IMR-90 (cell line): Measurements from ENCODE around the gene ADAP1. TPM values are rescaled to one million over a fixed set of nuclear protein-coding genes. Genes with fewer than 3 reads are reported as not detected.

ENCODE experiments used
- ATAC-seq: fragments of 200-7000 bp; cut with Tn5 transposase; 2 replicates; pipeline ENCODE4 v1.9.1; 2020; ENCODE audit warnings: low read depth, mild to moderate bottlenecking, moderate library complexity
- BruUV-seq: library from RNA; stranded (reverse); fragments of 400-500 nt; replicated peaks from 2 replicates; lab custom pipeline; 2021; lab: Mats Ljungman, UMichigan
- CTCF ChIA-PET: fragments of 300-600 bp; formaldehyde crosslinking; extraction: SDS; loops from one replicate; lab custom pipeline; 2021; ENCODE audit warnings: antibody characterized with exemption; lab: Yijun Ruan, JAX
- POLR2A ChIA-PET: fragments of 300-600 bp; sonication (Branson Sonifier 250); formaldehyde crosslinking; loops from one replicate; lab custom pipeline; 2022; ENCODE audit warnings: antibody characterized with exemption; ENCODE audit not compliant: unreplicated experiment; lab: Charles Lee
- DNase-seq: peaks from one replicate; pipeline ENCODE4 v3.0.0; 2013
- H2AFZ ChIP-seq: replicated peaks from 2 replicates; pipeline ENCODE3; 2013; ENCODE audit warnings: low read length, mild to moderate bottlenecking; ENCODE audit not compliant: poor library complexity
- H2AK5ac ChIP-seq: 2 replicates; pipeline ENCODE4 v1.6.1; 2013; ENCODE audit warnings: low read depth, low read length, inconsistent platforms
- H2AK9ac ChIP-seq: replicated peaks from 2 replicates; pipeline ENCODE3; 2013; ENCODE audit warnings: mild to moderate bottlenecking, low read depth, low read length, moderate library complexity; ENCODE audit not compliant: poor library complexity
- H2BK120ac ChIP-seq: 2 replicates; pipeline ENCODE4 v1.6.1; 2013; ENCODE audit warnings: low read depth, low read length, inconsistent platforms
- H2BK15ac ChIP-seq: 3 replicates; pipeline ENCODE4 v1.6.1; 2013; ENCODE audit warnings: low read depth, low read length, inconsistent platforms
- H2BK20ac ChIP-seq: 2 replicates; pipeline ENCODE4 v1.6.1; 2013; ENCODE audit warnings: low read depth, mild to moderate bottlenecking, inconsistent platforms, low read length, moderate library complexity
- H2BK5ac ChIP-seq: 2 replicates; pipeline ENCODE4 v1.6.1; 2013; ENCODE audit warnings: mild to moderate bottlenecking, low read depth, low read length, inconsistent platforms; ENCODE audit not compliant: poor library complexity, severe bottlenecking
- H3K14ac ChIP-seq: replicated peaks from 2 replicates; pipeline ENCODE4 v1.6.1; 2013; ENCODE audit warnings: low read depth, low read length, inconsistent platforms
- H3K18ac ChIP-seq: 2 replicates; pipeline ENCODE4 v1.6.1; 2013; ENCODE audit warnings: low read depth, low read length, control low read depth
- H3K23ac ChIP-seq: 2 replicates; pipeline ENCODE4 v1.6.1; 2013; ENCODE audit warnings: low read depth, low read length, inconsistent platforms
- H3K27ac ChIP-seq: 2 replicates; pipeline ENCODE4 v1.5.1; 2013; ENCODE audit warnings: mild to moderate bottlenecking, control low read depth, low read length; ENCODE audit not compliant: insufficient read depth
- H3K27me3 ChIP-seq: 2 replicates; pipeline ENCODE4 v1.6.1; 2013; ENCODE audit warnings: low read length; ENCODE audit not compliant: control insufficient read depth, insufficient read depth
- H3K36me3 ChIP-seq: 2 replicates; pipeline ENCODE4 v1.6.1; 2013; ENCODE audit warnings: low read length, mixed read lengths; ENCODE audit not compliant: control insufficient read depth, insufficient read depth
- H3K4ac ChIP-seq: 2 replicates; pipeline ENCODE4 v1.6.1; 2013; ENCODE audit warnings: low read depth, low read length, inconsistent platforms
- H3K4me1 ChIP-seq: 2 replicates; pipeline ENCODE4 v1.6.1; 2013; ENCODE audit warnings: low read length, mixed read lengths; ENCODE audit not compliant: control insufficient read depth, insufficient read depth
- H3K4me2 ChIP-seq: 2 replicates; pipeline ENCODE4 v1.6.1; 2013; ENCODE audit warnings: low read depth, mild to moderate bottlenecking, control low read depth, low read length, moderate library complexity
- H3K4me3 ChIP-seq: 2 replicates; pipeline ENCODE4 v1.5.1; 2013; ENCODE audit warnings: low read depth, mild to moderate bottlenecking, control low read depth, low read length, moderate library complexity; ENCODE audit not compliant: insufficient read depth
- H3K56ac ChIP-seq: 2 replicates; pipeline ENCODE4 v1.6.1; 2013; ENCODE audit warnings: low read length, inconsistent platforms; ENCODE audit not compliant: insufficient read depth; ENCODE audit errors: extremely low read depth
- H3K79me1 ChIP-seq, 2 experiments: 2 replicates each; pipeline ENCODE4 v1.6.1; 2013; ENCODE audit warnings: low read length in 2 of 2, inconsistent platforms in 1 of 2, low read depth in 1 of 2
- H3K9ac ChIP-seq: 2 replicates; pipeline ENCODE4 v1.6.1; 2013; ENCODE audit warnings: low read depth, low read length, control low read depth
- H3K9me1 ChIP-seq: 2 replicates; pipeline ENCODE4 v1.6.1; 2013; ENCODE audit warnings: low read length, inconsistent platforms; ENCODE audit not compliant: insufficient read depth
- H3K9me3 ChIP-seq: 2 replicates; pipeline ENCODE4 v1.6.1; 2013; ENCODE audit warnings: low read length; ENCODE audit not compliant: control insufficient read depth, insufficient read depth
- H4K20me1 ChIP-seq: 2 replicates; pipeline ENCODE4 v1.6.1; 2013; ENCODE audit warnings: low read length, inconsistent platforms; ENCODE audit not compliant: insufficient read depth
- H4K5ac ChIP-seq: 2 replicates; pipeline ENCODE4 v1.6.1; 2013; ENCODE audit warnings: mild to moderate bottlenecking, low read depth, low read length, control low read depth
- H4K8ac ChIP-seq, 2 experiments: 2 replicates each; pipeline ENCODE4 v1.6.1; 2013; ENCODE audit warnings: low read depth in 2 of 2, low read length in 2 of 2, control low read depth in 1 of 2, inconsistent platforms in 1 of 2
- H4K91ac ChIP-seq: 2 replicates; pipeline ENCODE4 v1.6.1; 2013; ENCODE audit warnings: low read depth, low read length, inconsistent platforms; ENCODE audit not compliant: insufficient read depth
- BHLHE40 ChIP-seq: fragments of 150-350 bp; IDR thresholded peaks from 2 replicates; pipeline ENCODE4 v1.6.1; 2016; ENCODE audit warnings: mild to moderate bottlenecking, low read depth, low read length
- CHD1 ChIP-seq: IDR thresholded peaks from 2 replicates; pipeline ENCODE4 v1.6.1; 2012; ENCODE audit warnings: low read depth, low read length, improper control_type of control experiment
- ELK1 ChIP-seq: fragments of 150-350 bp; IDR thresholded peaks from 2 replicates; pipeline ENCODE4 v1.6.1; 2016; ENCODE audit warnings: low read depth, mild to moderate bottlenecking, low read length, moderate library complexity, borderline replicate concordance
- MAZ ChIP-seq: IDR thresholded peaks from 2 replicates; pipeline ENCODE4 v1.6.1; 2012; ENCODE audit warnings: low read depth, mild to moderate bottlenecking, low read length, improper control_type of control experiment, moderate library complexity, borderline replicate concordance
- NFE2L2 ChIP-seq: fragments of 150-350 bp; IDR thresholded peaks from 2 replicates; pipeline ENCODE4 v1.6.1; 2016; ENCODE audit warnings: low read depth, mild to moderate bottlenecking, low read length
- RAD21 ChIP-seq: IDR thresholded peaks from 2 replicates; pipeline ENCODE4 v1.6.1; 2012; ENCODE audit warnings: low read length, improper control_type of control experiment
- RFX5 ChIP-seq: IDR thresholded peaks from 2 replicates; pipeline ENCODE4 v1.8.0; 2012; ENCODE audit warnings: low read depth, mild to moderate bottlenecking, low read length, moderate library complexity
- SMC3 ChIP-seq: fragments of 150-350 bp; IDR thresholded peaks from 2 replicates; pipeline ENCODE4 v1.6.1; 2016; ENCODE audit warnings: low read depth, mild to moderate bottlenecking, antibody characterized with exemption, low read length, moderate library complexity
- USF2 ChIP-seq: fragments of 150-350 bp; IDR thresholded peaks from 2 replicates; pipeline ENCODE4 v1.6.1; 2017; ENCODE audit warnings: mild to moderate bottlenecking, antibody characterized with exemption, low read length, low read depth
- WGBS, 2 experiments: methylation state at CpG; one replicate each; pipeline versions ENCODE4 v1.1.5 to v1.1.7; 2013; ENCODE audit warnings: missing lambda C conversion rate in 2 of 2; ENCODE audit not compliant: insufficient read length in 1 of 2; ENCODE audit errors: extremely low coverage in 2 of 2; 5-methylcytosine and 5-hydroxymethylcytosine counted together
- dilution Hi-C: fragments of 300-500 bp; cut with HindIII; formaldehyde crosslinking; loops from one replicate; pipeline ENCODE4 v1.14.3; 2018; ENCODE audit warnings: low sequenced_read_pairs; ENCODE audit not compliant: unreplicated experiment
- in situ Hi-C: fragments of 300-500 bp; cut with MboI; formaldehyde crosslinking; loops from 3 replicates; pipeline ENCODE4 v1.14.3; 2019; ENCODE audit warnings: low sequenced_read_pairs, inconsistent platforms, mixed read lengths
- intact Hi-C: fragments of 100-400 bp; cut with micrococcal nuclease; formaldehyde crosslinking; loops from 2 replicates; pipeline ENCODE4 v1.10.0; 2022
- polyA plus RNA-seq, 3 experiments: library from polyadenylated mRNA; depleted of rRNA; stranded (reverse); fragments of >200 nt; gene quantifications; 2 replicates each; pipeline ENCODE4 v1.2.3, GENCODE V29; 2012; ENCODE audit warnings: low replicate concordance in 1 of 3
- total RNA-seq: library from RNA; depleted of rRNA; stranded (reverse); fragments of >200 nt; gene quantifications from 2 replicates; pipeline ENCODE4 v1.2.3, GENCODE V29; 2012

Gene ADAP1
- total and polyA plus RNA-seq, 2 of the 4 experiments (the other 2 are of a cell fraction): 1.4 to 2.0 TPM

GRCh38 chr7:917255-918117, 37.0 kb downstream of the ADAP1 start:
- no peak overlapping the region for H4K5ac ChIP-seq
- no peak overlapping the region for H2BK5ac ChIP-seq
- H2BK20ac ChIP-seq: no peak overlapping the region
- H2AFZ ChIP-seq: no peak overlapping the region
- H2AK5ac ChIP-seq: no peak overlapping the region
- WGBS, 2 experiments: 95% methylated on average over 9 of the region's 33 CpGs; no CpG with 5 or more reads in 1 of the 2 experiments
- CTCF ChIA-PET: no interaction called here
- H4K91ac ChIP-seq: no peak overlapping the region
- H3K4ac ChIP-seq: no peak overlapping the region
- POLR2A ChIA-PET: no interaction called here
- H3K4me3 ChIP-seq: no peak overlapping the region
- no peaks in the 10 kb centered on the region for H3K9me1 ChIP-seq
- no peak overlapping the region for H3K27ac ChIP-seq
- no peaks in the 10 kb centered on the region for H3K9me3 ChIP-seq
- intact Hi-C loops (no loop called here), dilution Hi-C loops (no loop called here), in situ Hi-C loops (no loop called here)
- H4K8ac ChIP-seq: no peak overlapping the region
- H3K79me1 ChIP-seq: no peaks in the 10 kb centered on the region
- H3K4me1 ChIP-seq: no peaks in the 10 kb centered on the region
- no peaks in the 10 kb centered on the region for H3K27me3 ChIP-seq
- no peak overlapping the region for H2BK15ac ChIP-seq
- no peak overlapping the region for H2AK9ac ChIP-seq
- BruUV-seq: no TSS peak
- no peak overlapping the region for H3K18ac ChIP-seq
- H3K14ac ChIP-seq: no peak overlapping the region
- DNase-seq: no peak
- H3K56ac ChIP-seq: no peak overlapping the region
- TF ChIP-seq ELK1: no peak
- TF ChIP-seq CHD1: no peak
- TF ChIP-seq NFE2L2: no peak
- no peak for TF ChIP-seq USF2
- no peak for TF ChIP-seq MAZ
- TF ChIP-seq RAD21: no peak
- no peak for TF ChIP-seq SMC3
- TF ChIP-seq RFX5: no peak
- TF ChIP-seq BHLHE40: no peak
- no peak overlapping the region for H3K23ac ChIP-seq
- H3K4me2 ChIP-seq: no peak overlapping the region
- no peak overlapping the region for H2BK120ac ChIP-seq
- H4K20me1 ChIP-seq: no peaks in the 10 kb centered on the region
- no peak overlapping the region for H3K9ac ChIP-seq
- no peaks in the 10 kb centered on the region for H3K36me3 ChIP-seq
- ATAC-seq: no peak
